NCI-H446 treated with DMSO at 0.1 percent for 48 hours (cell line): ENCODE measurements around the gene CDK19.

Experiments
- DNase-seq: peaks from one replicate; lab custom pipeline; 2025; lab: John Stamatoyannopoulos, UW

CDK19 gene

DNA sequence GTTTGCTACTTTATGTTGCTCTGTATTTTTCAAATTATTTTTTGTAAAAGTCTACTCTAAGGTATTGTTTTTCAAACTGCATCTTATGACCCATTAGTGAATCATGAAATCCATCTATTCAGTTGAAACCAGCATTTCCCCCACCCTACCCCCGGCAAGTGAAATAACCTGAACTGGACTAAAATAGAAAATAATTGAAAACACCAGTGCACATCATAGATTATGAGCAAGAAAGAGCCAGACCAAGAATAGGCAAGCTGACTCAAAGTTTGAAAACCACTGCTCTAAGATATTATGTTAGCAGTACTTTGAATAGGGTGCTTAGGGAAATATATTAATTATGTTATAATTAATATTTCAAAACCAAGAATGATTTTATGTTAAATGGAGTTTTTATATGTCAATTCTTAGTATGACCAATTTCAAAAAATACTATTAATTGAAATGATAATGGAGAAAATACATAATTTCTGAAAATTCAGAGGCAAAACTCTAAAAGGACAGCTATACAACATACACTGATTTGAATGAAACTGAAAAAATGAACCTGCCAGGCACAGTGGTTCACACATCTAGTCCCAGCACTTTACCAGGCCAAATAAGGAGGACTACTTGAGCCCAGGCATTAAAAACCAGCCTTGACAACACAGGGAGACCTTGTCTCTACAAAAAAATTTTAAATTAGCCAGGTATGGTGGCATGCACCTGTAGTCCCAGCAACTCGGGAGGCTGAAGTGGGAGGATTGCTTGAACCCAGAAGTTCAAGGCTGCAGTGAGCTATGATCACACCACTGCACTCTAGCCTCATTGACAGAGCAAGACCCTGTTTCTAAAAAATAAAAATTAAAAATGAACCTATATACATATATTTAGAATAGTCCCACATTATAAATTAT is 112.0 kb downstream of the CDK19 start:
- no peak for DNase-seq

- DNase-seq, result no peak
Observed at GRCh38 chr6:110699780-110700179, 115.5 kb downstream of the CDK19 start.

GRCh38 chr6:110693994-110694393 is 121.3 kb downstream of the CDK19 start:
- DNase-seq, result no peak

GRCh38 chr6:110693296-110693695 is 122.0 kb downstream of the CDK19 start:
- no peak for DNase-seq

DNA sequence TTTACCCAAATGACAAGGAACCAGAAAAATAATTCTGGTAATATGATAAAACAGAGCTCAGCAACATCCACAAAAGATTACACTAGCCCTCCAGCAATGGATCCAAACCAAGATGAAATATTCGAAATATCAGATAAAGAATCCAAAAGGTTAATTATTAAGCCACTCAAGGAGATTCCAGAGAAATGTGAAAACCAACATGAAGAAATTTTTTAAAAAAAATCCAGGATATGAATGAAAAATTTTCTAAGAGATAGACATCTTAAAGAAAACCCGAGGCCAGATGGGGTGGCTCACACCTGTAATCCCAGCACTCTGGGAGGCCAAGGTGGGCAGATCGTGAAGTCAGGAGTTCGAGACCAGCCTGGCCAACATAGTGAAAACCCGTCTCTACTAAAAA is 124.4 kb downstream of the CDK19 start:
- no peak for DNase-seq

GRCh38 chr6:110690106-110690654 is 125.1 kb downstream of the CDK19 start:
- no peak for DNase-seq

GRCh38 chr6:110689275-110689935 is 125.9 kb downstream of the CDK19 start:
- DNase-seq, result no peak

DNA sequence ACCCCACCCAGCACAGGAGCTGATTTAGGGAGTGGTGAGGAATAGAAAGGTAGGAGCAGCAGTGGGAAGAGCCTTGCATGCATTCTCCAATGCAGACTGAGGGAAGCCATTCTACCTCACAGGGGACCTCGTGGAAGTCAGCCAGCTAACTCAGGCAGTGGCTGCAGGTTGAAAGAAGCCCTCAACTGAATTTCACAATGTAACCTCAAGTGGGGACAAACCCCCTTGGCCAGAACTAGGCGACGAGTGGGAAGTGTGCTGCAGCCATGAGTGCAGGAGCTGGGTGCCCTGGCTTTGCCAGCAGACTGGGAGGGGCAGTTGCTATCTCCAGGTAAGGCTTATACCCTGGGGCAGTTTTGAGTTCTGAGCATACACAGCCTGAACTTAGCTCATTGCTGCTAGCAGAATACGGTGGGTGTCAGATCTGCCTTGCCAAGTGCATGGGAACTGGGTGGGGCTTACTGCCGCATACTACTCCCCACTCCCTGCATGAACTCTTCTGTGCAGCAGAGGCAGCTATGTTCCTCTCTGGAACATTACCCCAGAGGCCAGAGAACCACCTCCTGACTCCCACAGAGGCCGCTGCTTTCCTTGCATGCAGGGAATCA is 126.5 kb downstream of the CDK19 start:
- no peak for DNase-seq

DNA sequence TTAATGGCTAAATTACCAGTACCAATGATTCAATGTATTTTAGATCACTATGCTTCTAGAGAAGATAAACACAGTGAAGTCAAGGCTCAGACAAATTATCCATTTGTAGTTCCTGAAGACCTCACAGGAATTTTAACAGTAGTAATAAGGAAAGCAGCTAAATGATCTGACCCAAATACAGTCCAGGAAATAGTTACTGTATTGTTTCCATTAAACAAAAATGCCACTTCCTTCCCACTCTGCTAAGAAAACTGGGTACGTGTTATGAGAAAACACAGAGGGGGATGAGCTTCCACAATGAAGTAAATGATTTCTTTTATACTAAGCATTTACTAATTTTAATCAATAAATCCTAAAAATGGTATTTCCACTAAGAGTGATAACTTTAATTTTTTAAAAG is 127.9 kb downstream of the CDK19 start:
- no peak for DNase-seq

- no peak for DNase-seq
Observed at GRCh38 chr6:110683241-110683640, 132.0 kb downstream of the CDK19 start.

- peak; percentile 38 for DNase-seq
Observed at GRCh38 chr6:110682460-110682853, 132.8 kb downstream of the CDK19 start.

DNA sequence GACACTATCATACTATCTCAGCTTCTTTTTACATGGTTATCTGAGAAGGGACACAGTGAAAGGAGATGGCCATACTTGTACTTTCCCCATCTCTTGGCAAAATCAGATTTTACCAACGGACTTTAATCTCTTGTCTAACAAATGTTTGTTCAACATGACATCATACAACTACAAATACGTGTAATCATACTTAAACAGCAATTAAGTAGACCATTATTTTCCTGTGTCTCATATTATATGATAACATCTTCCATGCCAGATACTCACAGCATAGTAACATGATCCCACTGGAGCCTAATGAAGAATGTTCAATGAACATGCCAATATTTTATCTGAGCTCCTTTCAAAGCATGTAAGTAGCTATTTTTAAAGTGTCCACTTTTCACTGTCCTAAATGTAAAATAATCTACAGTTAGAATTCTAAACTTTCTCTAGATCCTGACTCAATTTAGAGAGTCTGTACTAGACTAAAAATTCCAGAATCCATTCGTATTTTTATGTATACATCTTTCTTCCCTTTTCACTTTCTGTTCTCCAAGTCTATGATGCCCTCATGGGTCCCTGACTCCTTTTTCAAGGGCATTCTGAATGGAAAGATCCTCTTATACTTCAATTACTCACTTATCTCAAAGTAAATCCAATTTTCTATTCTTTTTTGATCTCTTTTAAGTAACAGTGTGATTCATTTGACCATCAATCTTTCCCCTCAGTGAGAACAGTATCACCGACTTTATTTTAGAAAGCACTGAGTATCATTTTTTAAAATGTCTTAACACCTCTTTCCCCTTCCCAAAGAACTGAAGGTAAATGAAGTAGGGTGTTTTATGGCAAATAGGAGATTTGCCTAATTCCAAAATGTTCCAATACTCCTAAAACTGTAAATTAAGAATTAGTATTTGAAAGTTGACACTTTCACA is 133.5 kb downstream of the CDK19 start:
- no peak for DNase-seq

GRCh38 chr6:110676396-110676795 is 138.9 kb downstream of the CDK19 start:
- DNase-seq, result no peak

- no peak for DNase-seq
Observed at GRCh38 chr6:110674096-110674495, 141.2 kb downstream of the CDK19 start.

GRCh38 chr6:110672122-110672521 is 143.1 kb downstream of the CDK19 start:
- DNase-seq, result no peak

GRCh38 chr6:110671447-110671846 is 143.8 kb downstream of the CDK19 start:
- no peak for DNase-seq

DNA sequence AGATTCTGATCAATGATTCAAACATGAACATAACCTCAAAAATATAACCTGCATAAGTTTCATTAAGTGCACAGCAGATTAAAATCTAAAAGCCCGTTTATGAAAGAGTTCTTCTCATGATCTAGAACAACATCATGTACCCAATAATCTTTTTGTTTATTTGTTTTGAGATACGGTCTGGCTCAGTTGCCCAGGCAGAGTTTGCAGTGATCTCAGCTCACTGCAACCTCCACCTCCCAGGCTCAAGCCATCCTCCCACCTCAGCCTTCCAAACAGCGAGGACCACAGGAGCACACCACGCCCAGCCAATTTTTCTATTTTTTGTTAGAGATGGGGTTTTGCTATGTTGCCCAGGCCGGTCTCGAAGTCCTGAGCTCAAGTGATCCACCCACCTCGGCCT is 149.7 kb downstream of the CDK19 start:
- no peak for DNase-seq

DNA sequence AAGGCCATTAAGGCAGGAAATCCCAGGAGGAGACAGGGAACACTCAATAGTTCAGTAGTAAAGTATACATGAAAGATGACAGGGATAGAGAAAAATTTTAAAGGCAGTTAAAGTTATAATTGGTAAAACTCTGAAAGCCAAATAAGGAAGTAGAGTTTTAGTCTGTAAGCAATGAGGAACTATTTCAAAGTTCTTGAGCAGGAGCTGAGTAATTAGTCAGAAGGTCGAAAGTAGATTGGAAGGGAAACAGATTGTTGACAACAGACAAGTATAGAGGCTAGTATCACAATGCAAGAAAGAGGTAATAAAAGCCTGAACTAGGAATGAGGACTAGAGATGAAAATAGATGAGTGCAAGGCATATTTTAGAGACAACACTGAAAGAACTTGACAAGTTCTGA is 150.3 kb downstream of the CDK19 start:
- DNase-seq, result no peak

GRCh38 chr6:110662490-110663211 is 152.6 kb downstream of the CDK19 start:
- no peak for DNase-seq

- DNase-seq, result no peak
Observed at GRCh38 chr6:110661414-110661813, 153.9 kb downstream of the CDK19 start.

GRCh38 chr6:110660066-110660655 is 155.1 kb downstream of the CDK19 start:
- DNase-seq, result no peak
